Measurements from ENCODE around the gene FAM216B.
"Not testable (repeated sequence)": the region's sequence is repeated elsewhere in the genome, so short reads cannot be mapped to it uniquely, and the experiment has no call there.

FAM216B gene

GRCh38 chr13:42762251-42762650 is 19.1 kb upstream of the FAM216B start:
- in situ Hi-C loops (cut with HindIII; ENCODE audit: low pct_ligation_motif_present, low sequenced_read_pairs): no loop called here

GRCh38 chr13:42762917-42763316 is 18.5 kb upstream of the FAM216B start:
- TF ChIP-seq CTCF (IDR thresholded peaks at IDR 0.05; ENCODE audit: low read depth, low read length, missing control alignments): no peak
- in situ Hi-C loops (cut with HindIII; ENCODE audit: low pct_ligation_motif_present, low sequenced_read_pairs): no loop called here
- no peaks in the 10 kb centered on the region for H3K27me3 ChIP-seq (replicated peaks)
- peak overlapping the region; percentile 94 for H3K27ac ChIP-seq
- peak; percentile 93 for DNase-seq
- no peaks in the 10 kb centered on the region for H3K36me3 ChIP-seq (replicated peaks)
- H3K4me3 ChIP-seq (ENCODE audit: low read depth, low read length): no peak overlapping the region

More at GRCh38 chr13:42762251-42762650, 19.1 kb upstream of the FAM216B start:
- no peaks in the 10 kb centered on the region for H3K36me3 ChIP-seq (replicated peaks)
- peak; percentile 52 for DNase-seq
- no peaks in the 10 kb centered on the region for H3K27me3 ChIP-seq (replicated peaks)
- peak overlapping the region; percentile 94 for H3K27ac ChIP-seq
- no peak for TF ChIP-seq CTCF (IDR thresholded peaks at IDR 0.05; ENCODE audit: low read depth, low read length, missing control alignments)
- H3K4me3 ChIP-seq (ENCODE audit: low read depth, low read length): no peak overlapping the region

GRCh38 chr13:42766016-42766415 is 15.4 kb upstream of the FAM216B start:
- no peak for DNase-seq
- in situ Hi-C loops (cut with HindIII; ENCODE audit: low pct_ligation_motif_present, low sequenced_read_pairs): no loop called here

GRCh38 chr13:42769650-42770049 is 11.7 kb upstream of the FAM216B start:
- H3K36me3 ChIP-seq (replicated peaks): no peaks in the 10 kb centered on the region
- no peak overlapping the region for H3K4me3 ChIP-seq (ENCODE audit: low read depth, low read length)
- no peak for DNase-seq
- no peaks in the 10 kb centered on the region for H3K27me3 ChIP-seq (replicated peaks)
- H3K27ac ChIP-seq: no peak overlapping the region
- in situ Hi-C loops (cut with HindIII; ENCODE audit: low pct_ligation_motif_present, low sequenced_read_pairs): no loop called here
- TF ChIP-seq CTCF (IDR thresholded peaks at IDR 0.05; ENCODE audit: low read depth, low read length, missing control alignments): peak; percentile 34

More at GRCh38 chr13:42766016-42766415, 15.4 kb upstream of the FAM216B start:
- Histone ChIP-seq H3K27ac (no peak overlapping the region), H3K4me3 (ENCODE audit: low read depth, low read length) (no peak overlapping the region), H3K36me3 (replicated peaks) (no peaks in the 10 kb centered on the region), H3K27me3 (replicated peaks) (no peaks in the 10 kb centered on the region)
- no peak for TF ChIP-seq CTCF (IDR thresholded peaks at IDR 0.05; ENCODE audit: low read depth, low read length, missing control alignments)

GRCh38 chr13:42776558-42776957 is 4.8 kb upstream of the FAM216B start:
- peak; percentile 73 for DNase-seq
- in situ Hi-C loops (cut with HindIII; ENCODE audit: low pct_ligation_motif_present, low sequenced_read_pairs); H3K36me3 ChIP-seq (replicated peaks); H3K27me3 ChIP-seq (replicated peaks); H3K4me3 ChIP-seq (ENCODE audit: low read depth, low read length): not testable (repeated sequence)
- H3K27ac ChIP-seq: peak overlapping the region; percentile 20

GRCh38 chr13:42777467-42777866 is 3.9 kb upstream of the FAM216B start:
- TF ChIP-seq CTCF (IDR thresholded peaks at IDR 0.05; ENCODE audit: low read depth, low read length, missing control alignments): no peak
- no peak overlapping the region for H3K4me3 ChIP-seq (ENCODE audit: low read depth, low read length)
- in situ Hi-C loops (cut with HindIII; ENCODE audit: low pct_ligation_motif_present, low sequenced_read_pairs): no loop called here
- no peak overlapping the region for H3K27ac ChIP-seq
- no peak for DNase-seq
- no peaks in the 10 kb centered on the region for H3K27me3 ChIP-seq (replicated peaks)
- H3K36me3 ChIP-seq (replicated peaks): no peaks in the 10 kb centered on the region

Data from brain microvascular endothelial cell (primary cell).